ENCODE measurements around the gene USP2. TPM values are rescaled to one million over a fixed set of nuclear protein-coding genes. Genes with fewer than 3 reads are reported as not detected.

Gene USP2
- total and polyA plus RNA-seq, 4 donors, result 1.7 to 6.5 (median 3.5) TPM

DNA sequence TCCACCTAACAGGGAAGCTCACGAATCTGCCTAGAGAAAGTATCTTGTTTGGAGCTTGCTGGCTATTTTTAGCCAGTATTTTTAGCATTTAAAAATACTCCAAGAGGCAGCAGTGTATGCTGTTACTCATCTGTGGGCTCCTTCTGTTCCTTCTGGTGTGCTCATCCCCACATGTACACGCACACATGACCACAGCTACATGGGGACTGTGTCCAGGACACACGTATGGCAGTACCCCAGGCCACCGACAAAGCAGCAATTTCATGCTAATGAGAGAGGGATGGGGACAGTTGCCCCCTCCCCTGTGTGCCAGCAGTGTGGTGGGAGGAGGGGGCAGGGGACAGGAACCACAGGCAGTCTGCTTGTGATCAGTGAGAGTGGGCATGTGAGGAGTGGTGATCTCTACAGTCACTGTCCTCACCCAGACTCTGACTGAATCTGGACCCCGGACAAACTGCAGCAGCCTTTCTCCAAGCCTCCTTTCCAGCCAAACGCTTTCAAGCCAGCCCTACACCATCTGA lies 16.4 kb downstream of the USP2 start:
- Histone ChIP-seq H3K27me3 (ENCODE audit: control insufficient read depth in 3 of 3, insufficient read depth in 3 of 3, low read length in 2 of 3) (peaks cover 0 to 16% (median 9%) of the 10 kb centered on the region in 3 donors), H3K36me3 (ENCODE audit: control insufficient read depth in 4 of 4, insufficient read depth in 4 of 4, low read length in 4 of 4) (no peaks in the 10 kb centered on the region), H3K4me1 (ENCODE audit: control insufficient read depth in 5 of 5, insufficient read depth in 5 of 5, low read length in 5 of 5) (peaks cover 4 to 22% (median 10%) of the 10 kb centered on the region in 5 donors), H3K27ac (ENCODE audit: low read depth in 1 of 2, low read length in 1 of 2) (peak overlapping the region in 1 of 2 donors; percentile 93), H3K4me3 (no peak overlapping the region), H3K9ac (ENCODE audit: insufficient read depth in 1 of 2, low read length in 2 of 2) (no peak overlapping the region), H3K9me3 (ENCODE audit: control insufficient read depth in 4 of 4, insufficient read depth in 3 of 4, low read length in 3 of 4) (no peaks in the 10 kb centered on the region)
- no peak for TF ChIP-seq CTCF (IDR thresholded peaks at IDR 0.05; ENCODE audit: control extremely low read depth, extremely low read depth)
- ATAC-seq (ENCODE audit: insufficient read depth, low FRiP score) (no peak), DNase-seq (no peak)
- WGBS, 2 donors, result 70 to 88% methylated on average over 6 of the region's 6 CpGs

- peaks cover 0 to 16% (median 9%) of the 10 kb centered on the region in 3 donors for H3K27me3 ChIP-seq (ENCODE audit: control insufficient read depth in 3 of 3, insufficient read depth in 3 of 3, low read length in 2 of 3)
- H3K4me1 ChIP-seq (ENCODE audit: control insufficient read depth in 5 of 5, insufficient read depth in 5 of 5, low read length in 5 of 5), result peaks cover 2 to 18% (median 10%) of the 10 kb centered on the region in 5 donors
- peak overlapping the region in 1 of 2 donors; percentile 95 for H3K27ac ChIP-seq (ENCODE audit: low read depth in 1 of 2, low read length in 1 of 2)
- no peaks in the 10 kb centered on the region for H3K36me3 ChIP-seq (ENCODE audit: control insufficient read depth in 4 of 4, insufficient read depth in 4 of 4, low read length in 4 of 4)
- no peak overlapping the region for H3K9ac ChIP-seq (ENCODE audit: insufficient read depth in 1 of 2, low read length in 2 of 2)
- no peak for TF ChIP-seq CTCF (IDR thresholded peaks at IDR 0.05; ENCODE audit: control extremely low read depth, extremely low read depth)
- DNase-seq (peak; percentile 49 to 69 (median 59)), ATAC-seq (ENCODE audit: insufficient read depth, low FRiP score) (peak; percentile 51)
- no peaks in the 10 kb centered on the region for H3K9me3 ChIP-seq (ENCODE audit: control insufficient read depth in 4 of 4, insufficient read depth in 3 of 4, low read length in 3 of 4)
- WGBS, 2 donors, result 3% methylated on average over 56 to 88 of the region's 88 CpGs
- no peak overlapping the region for H3K4me3 ChIP-seq
These were observed 17.5 kb downstream of the USP2 start for GRCh38 chr11:119363851-119364590.

- 42 to 49% methylated on average over 43 to 44 of the region's 44 CpGs for WGBS, 2 donors
- H3K4me1 ChIP-seq (ENCODE audit: control insufficient read depth in 5 of 5, insufficient read depth in 5 of 5, low read length in 5 of 5), result peaks cover 0 to 15% (median 5%) of the 10 kb centered on the region in 5 donors
- ATAC-seq (ENCODE audit: insufficient read depth, low FRiP score) (no peak), DNase-seq (no peak)
- TF ChIP-seq CTCF (IDR thresholded peaks at IDR 0.05; ENCODE audit: control extremely low read depth, extremely low read depth), result no peak
- H3K9ac ChIP-seq (ENCODE audit: insufficient read depth in 1 of 2, low read length in 2 of 2), result no peak overlapping the region
- peaks cover 0 to 16% (median 9%) of the 10 kb centered on the region in 3 donors for H3K27me3 ChIP-seq (ENCODE audit: control insufficient read depth in 3 of 3, insufficient read depth in 3 of 3, low read length in 2 of 3)
- no peaks in the 10 kb centered on the region for H3K9me3 ChIP-seq (ENCODE audit: control insufficient read depth in 4 of 4, insufficient read depth in 3 of 4, low read length in 3 of 4)
- H3K36me3 ChIP-seq (ENCODE audit: control insufficient read depth in 4 of 4, insufficient read depth in 4 of 4, low read length in 4 of 4), result no peaks in the 10 kb centered on the region
- no peak overlapping the region for H3K4me3 ChIP-seq
- H3K27ac ChIP-seq (ENCODE audit: low read depth in 1 of 2, low read length in 1 of 2), result peak overlapping the region in 1 of 2 donors; percentile 95
These were observed 18.2 kb downstream of the USP2 start for GRCh38 chr11:119363081-119363850.

All from lung (tissue), 12 donors.